Thymus (tissue), 11 donors: ENCODE results near the gene MATN1. TPM values are rescaled to one million over a fixed set of nuclear protein-coding genes. Genes with fewer than 3 reads are reported as not detected.

Experiments
- DNase-seq, 9 donors: peaks; one replicate each; pipeline ENCODE4 v3.0.0-alpha.2; 2013; ENCODE audit warnings: low spot score in 9 of 9, low read depth in 6 of 9, missing footprints in 1 of 9
- H3K27ac ChIP-seq, 2 donors: one replicate each; pipeline ENCODE4 v1.5.1; 2013; ENCODE audit warnings: control low read depth in 1 of 2, low read depth in 1 of 2, low read length in 1 of 2, mild to moderate bottlenecking in 1 of 2, moderate library complexity in 1 of 2
- H3K27me3 ChIP-seq, 2 donors: one replicate each; pipeline ENCODE4 v1.5.1; 2013; ENCODE audit warnings: low read length in 1 of 2; ENCODE audit not compliant: control insufficient read depth in 2 of 2, insufficient read depth in 1 of 2
- H3K36me3 ChIP-seq, 2 donors: one replicate each; pipeline ENCODE4 v1.5.1; 2013; ENCODE audit warnings: low read length in 1 of 2, mild to moderate bottlenecking in 1 of 2, moderate library complexity in 1 of 2; ENCODE audit not compliant: control insufficient read depth in 2 of 2, insufficient read depth in 2 of 2
- H3K4me1 ChIP-seq, 2 donors: one replicate each; pipeline ENCODE4 v1.5.1; 2013; ENCODE audit warnings: low read length in 2 of 2; ENCODE audit not compliant: control insufficient read depth in 2 of 2, insufficient read depth in 2 of 2
- H3K4me3 ChIP-seq, 2 donors: one replicate each; pipeline ENCODE4 v1.5.1; 2013; ENCODE audit warnings: low read length in 2 of 2, control low read depth in 1 of 2, mild to moderate bottlenecking in 1 of 2
- H3K9me3 ChIP-seq, 2 donors: one replicate each; pipeline ENCODE4 v1.5.1; 2013; ENCODE audit warnings: low read length in 1 of 2, mild to moderate bottlenecking in 1 of 2; ENCODE audit not compliant: control insufficient read depth in 2 of 2, insufficient read depth in 1 of 2
- WGBS: extraction: QIAGEN DNeasy Blood & Tissue Kit; methylation state at CpG from one replicate; pipeline ENCODE4 v1.1.7; 2013; 5-methylcytosine and 5-hydroxymethylcytosine counted together
- polyA plus RNA-seq: library from polyadenylated mRNA; stranded (reverse); fragments of 200-250 nt; gene quantifications from one replicate; pipeline ENCODE4 v1.2.3, GENCODE V29; 2013
- total RNA-seq: library from RNA; stranded (reverse); fragments of 120-200 nt; gene quantifications from one replicate; pipeline ENCODE4 v1.2.4, GENCODE V29; 2013
- donor health status: healthy.

MATN1 gene
- total and polyA plus RNA-seq, 2 donors = 0.14 to 0.27 TPM

DNA sequence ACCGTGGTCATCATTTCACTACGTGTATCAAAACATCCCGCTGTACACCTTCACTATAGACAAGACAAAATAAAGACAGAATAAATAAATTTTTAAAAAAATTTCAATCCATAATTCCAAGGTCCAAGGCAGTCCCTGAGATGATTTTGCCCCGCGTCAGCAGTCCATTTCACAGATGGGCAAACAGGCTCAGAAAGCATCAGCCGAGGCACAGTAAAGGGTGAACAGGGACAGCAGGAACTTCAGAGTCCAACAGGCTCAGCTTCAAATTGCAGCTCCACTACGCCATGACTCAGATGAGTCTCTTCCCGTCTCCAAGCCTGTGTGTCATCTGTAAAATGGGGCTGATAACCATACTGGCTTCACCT is 15.0 kb downstream of the MATN1 start:
- Histone ChIP-seq H3K27ac (no peak overlapping the region), H3K36me3 (no peaks in the 10 kb centered on the region), H3K4me1 (no peaks in the 10 kb centered on the region), H3K4me3 (no peak overlapping the region), H3K27me3 (peaks cover 0 to 24% of the 10 kb centered on the region in 2 donors), H3K9me3 (no peaks in the 10 kb centered on the region)
- WGBS = 58% methylated on average over 8 of the region's 8 CpGs
- DNase-seq = no peak

DNA sequence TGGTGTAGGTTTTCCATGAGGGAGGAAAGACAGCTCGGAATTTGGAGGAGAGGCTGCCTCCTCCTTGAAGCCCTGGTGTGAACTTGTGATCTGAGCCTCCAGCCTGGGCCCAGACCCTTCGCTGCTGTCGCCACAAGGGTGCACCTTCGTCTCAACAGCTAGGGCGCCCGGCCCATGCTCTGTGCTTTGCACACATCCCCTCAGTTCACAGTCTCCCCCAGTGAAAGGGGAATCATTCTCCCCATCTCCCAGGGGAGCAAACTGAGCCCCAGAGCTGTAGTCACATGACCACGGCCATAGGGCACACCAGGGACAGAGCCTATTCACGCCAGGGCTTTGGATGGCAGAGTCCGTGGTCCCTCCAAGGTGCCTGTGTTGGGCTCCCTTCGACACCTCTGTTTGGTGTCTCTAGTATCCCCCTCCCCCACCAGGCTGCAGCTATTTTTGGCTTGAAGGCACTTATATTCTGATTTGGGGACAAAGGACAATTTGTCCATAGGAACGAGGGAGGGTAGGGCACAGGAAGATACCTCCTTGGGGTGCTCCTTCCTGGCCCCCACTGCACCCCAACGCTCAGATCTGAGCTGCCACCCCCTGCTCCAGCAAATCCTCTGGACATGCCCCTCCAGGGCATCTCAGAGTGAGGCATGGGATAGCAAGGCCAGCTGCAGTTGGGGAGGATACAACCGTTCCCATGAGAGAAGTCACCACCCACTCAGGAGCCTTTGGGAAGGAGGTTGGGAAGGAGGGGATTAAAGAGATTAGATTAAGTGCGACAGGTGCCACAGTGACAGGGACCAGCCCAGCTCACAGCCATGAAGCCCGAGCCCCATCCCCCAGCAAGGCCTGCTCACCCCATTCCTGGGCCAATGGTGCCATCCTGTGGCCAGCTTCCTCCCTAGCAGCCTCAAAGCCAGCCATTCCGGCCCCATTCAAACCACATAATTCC is 15.7 kb downstream of the MATN1 start:
- peaks cover 0 to 24% of the 10 kb centered on the region in 2 donors for H3K27me3 ChIP-seq
- H3K27ac ChIP-seq = no peak overlapping the region
- peak in 5 of 9 donors; percentile 14 to 55 (median 27) for DNase-seq
- H3K4me3 ChIP-seq = no peak overlapping the region
- 64% methylated on average over 16 of the region's 16 CpGs for WGBS
- H3K36me3 ChIP-seq = no peaks in the 10 kb centered on the region
- no peaks in the 10 kb centered on the region for H3K4me1 ChIP-seq
- H3K9me3 ChIP-seq = no peaks in the 10 kb centered on the region

DNA sequence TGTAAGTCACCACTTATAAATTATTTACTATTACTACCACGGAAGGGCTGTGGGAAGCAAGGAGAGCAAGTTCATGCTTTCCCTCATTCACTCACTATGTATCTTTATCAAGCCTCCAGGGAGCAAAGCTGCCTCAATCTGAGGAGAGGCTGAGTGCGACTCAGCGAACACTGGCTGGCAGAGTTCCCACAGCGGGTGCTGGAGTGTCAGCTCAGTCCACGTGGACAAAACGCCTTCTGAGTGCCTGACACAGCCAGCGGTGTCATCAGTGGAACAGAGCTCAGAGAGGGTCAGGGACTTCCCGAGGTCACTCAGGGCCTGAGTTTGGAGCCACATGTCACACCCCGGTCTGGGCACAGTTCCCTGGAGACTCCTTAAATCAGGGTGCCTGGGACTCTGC is 16.9 kb downstream of the MATN1 start:
- WGBS = 53% methylated on average over 9 of the region's 9 CpGs
- no peaks in the 10 kb centered on the region for H3K4me1 ChIP-seq
- peaks cover 0 to 24% of the 10 kb centered on the region in 2 donors for H3K27me3 ChIP-seq
- no peak overlapping the region for H3K27ac ChIP-seq
- H3K9me3 ChIP-seq = no peaks in the 10 kb centered on the region
- no peaks in the 10 kb centered on the region for H3K36me3 ChIP-seq
- no peak for DNase-seq
- no peak overlapping the region for H3K4me3 ChIP-seq

DNA sequence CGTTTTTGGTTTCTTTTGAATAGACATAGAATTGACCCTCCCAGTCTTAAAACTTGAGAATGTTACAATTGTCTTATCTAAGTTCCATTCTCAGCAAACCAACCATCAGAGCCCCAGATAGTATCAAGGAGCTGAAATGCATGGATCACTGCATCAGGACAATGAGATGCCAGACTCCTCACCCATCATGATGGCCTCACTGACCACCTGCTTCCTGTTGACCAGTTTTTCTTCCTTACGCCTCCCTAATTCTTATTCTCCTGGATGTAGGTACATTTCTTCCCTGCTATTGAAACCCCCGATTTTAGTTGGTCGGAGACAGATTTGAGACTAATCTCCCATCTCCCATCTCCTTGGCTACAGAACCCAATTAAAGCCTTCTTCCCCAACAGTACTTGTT is 17.7 kb downstream of the MATN1 start:
- 70% methylated on average over 4 of the region's 4 CpGs for WGBS
- Histone ChIP-seq H3K4me3 (no peak overlapping the region), H3K4me1 (no peaks in the 10 kb centered on the region), H3K9me3 (no peaks in the 10 kb centered on the region), H3K27me3 (peaks cover 0 to 24% of the 10 kb centered on the region in 2 donors), H3K27ac (no peak overlapping the region), H3K36me3 (no peaks in the 10 kb centered on the region)
- DNase-seq = no peak

DNA sequence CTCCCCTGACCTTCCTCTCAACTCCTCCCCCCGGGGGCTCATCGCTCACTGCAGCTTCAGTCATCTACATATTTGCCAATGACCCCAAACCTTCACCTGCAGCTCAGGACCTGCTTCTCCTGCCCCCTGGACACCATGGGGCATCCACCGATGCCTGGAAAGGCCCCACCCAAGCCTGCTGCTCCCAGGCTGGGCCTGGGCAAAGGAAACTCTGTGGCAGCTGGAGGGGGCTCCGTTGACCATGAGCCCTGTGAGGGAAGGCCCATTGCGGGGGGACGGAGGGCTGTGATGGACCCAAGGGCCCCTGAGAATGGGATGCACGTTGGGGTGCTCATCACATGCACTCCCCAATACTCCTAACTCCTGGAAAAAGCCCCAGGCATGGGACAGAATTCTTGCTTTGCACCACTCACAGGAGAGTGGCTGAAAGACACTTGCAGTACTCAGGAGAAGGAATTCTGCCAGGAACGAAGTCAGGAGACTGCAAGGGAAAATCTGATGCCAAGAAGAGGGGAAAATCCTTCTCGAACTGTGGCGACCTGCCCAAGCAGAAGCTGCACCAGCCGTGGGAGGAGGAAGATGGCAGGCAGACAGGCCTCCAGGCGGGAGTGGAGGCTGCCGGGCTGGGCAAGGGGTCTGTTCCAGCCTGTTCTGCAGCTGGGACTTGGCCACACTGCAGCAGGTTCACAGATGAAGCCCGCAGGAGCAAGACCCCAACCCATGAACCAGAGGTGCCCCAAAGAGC is 18.4 kb downstream of the MATN1 start:
- H3K9me3 ChIP-seq = no peaks in the 10 kb centered on the region
- no peaks in the 10 kb centered on the region for H3K4me1 ChIP-seq
- H3K4me3 ChIP-seq = no peak overlapping the region
- no peak overlapping the region for H3K27ac ChIP-seq
- DNase-seq = no peak
- H3K27me3 ChIP-seq = peaks cover 0 to 22% of the 10 kb centered on the region in 2 donors
- no peaks in the 10 kb centered on the region for H3K36me3 ChIP-seq
- WGBS = 85% methylated on average over 14 of the region's 14 CpGs

DNA sequence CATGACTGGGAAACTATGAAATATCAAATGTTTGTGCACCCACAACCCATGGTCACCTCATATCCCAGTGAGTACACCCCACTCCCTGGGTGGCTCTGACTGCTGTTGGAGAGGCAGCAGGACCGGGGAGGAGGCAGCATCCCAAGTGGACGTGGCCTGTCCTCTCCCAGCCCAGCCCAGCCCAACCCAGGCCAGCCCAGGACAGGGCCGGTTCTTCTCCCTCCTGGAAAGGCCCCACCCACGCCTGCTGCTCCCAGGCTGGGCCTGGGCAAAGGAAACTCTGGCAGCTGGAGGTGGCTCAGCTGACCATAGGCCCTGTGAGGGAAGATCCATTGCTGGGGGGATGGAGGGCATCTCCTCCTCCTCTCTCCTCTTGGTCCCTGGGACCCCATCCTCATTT is 19.1 kb downstream of the MATN1 start:
- WGBS = 95% methylated on average over 4 of the region's 4 CpGs
- Histone ChIP-seq H3K27ac (no peak overlapping the region), H3K27me3 (peaks cover 0 to 22% of the 10 kb centered on the region in 2 donors), H3K36me3 (no peaks in the 10 kb centered on the region), H3K4me3 (no peak overlapping the region), H3K9me3 (no peaks in the 10 kb centered on the region), H3K4me1 (no peaks in the 10 kb centered on the region)
- no peak for DNase-seq

DNA sequence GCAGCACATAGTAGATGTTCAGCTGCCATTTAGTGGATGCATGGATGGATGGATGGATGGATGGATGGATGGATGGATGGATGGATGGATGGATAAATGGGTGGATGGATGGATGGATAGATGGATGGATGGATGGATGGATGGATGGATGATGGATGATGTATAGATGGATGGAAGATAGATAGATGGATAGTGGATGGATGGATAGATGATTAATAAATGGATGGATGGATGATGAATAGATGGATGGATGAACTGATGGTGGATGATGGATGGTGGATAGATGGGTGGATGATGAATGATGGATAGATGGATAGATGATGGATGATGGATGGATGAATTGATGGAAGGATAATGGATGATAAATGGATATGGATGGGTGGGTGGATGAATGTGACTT is 20.6 kb downstream of the MATN1 start:
- Histone ChIP-seq H3K27ac (no peak overlapping the region), H3K4me3 (no peak overlapping the region), H3K9me3 (no peaks in the 10 kb centered on the region), H3K36me3 (no peaks in the 10 kb centered on the region), H3K4me1 (no peaks in the 10 kb centered on the region), H3K27me3 (peaks cover 0 to 12% of the 10 kb centered on the region in 2 donors)
- DNase-seq = no peak

DNA sequence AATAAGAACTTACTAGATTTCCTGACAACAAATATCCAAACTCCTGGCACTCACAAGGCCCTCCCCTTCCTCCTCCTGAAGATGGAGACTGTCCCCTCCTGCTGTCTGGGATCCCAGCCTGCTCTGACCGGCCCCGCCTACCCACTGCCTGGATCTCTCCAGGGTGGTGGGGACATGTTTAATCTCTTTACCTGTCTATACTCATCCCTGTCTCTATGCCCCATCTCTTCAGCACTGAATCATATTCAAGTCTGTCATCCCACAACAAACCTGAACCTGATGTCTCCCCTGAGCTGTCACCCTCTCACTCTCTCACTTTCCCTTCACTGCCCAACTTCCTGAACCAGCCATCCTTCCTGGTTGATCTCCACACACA is 22.1 kb downstream of the MATN1 start:
- peaks cover 0 to 5% of the 10 kb centered on the region in 2 donors for H3K27me3 ChIP-seq
- H3K36me3 ChIP-seq = no peaks in the 10 kb centered on the region
- no peak overlapping the region for H3K4me3 ChIP-seq
- WGBS = 91% methylated on average over 2 of the region's 2 CpGs
- H3K4me1 ChIP-seq = no peaks in the 10 kb centered on the region
- DNase-seq = no peak
- no peak overlapping the region for H3K27ac ChIP-seq
- H3K9me3 ChIP-seq = no peaks in the 10 kb centered on the region

DNA sequence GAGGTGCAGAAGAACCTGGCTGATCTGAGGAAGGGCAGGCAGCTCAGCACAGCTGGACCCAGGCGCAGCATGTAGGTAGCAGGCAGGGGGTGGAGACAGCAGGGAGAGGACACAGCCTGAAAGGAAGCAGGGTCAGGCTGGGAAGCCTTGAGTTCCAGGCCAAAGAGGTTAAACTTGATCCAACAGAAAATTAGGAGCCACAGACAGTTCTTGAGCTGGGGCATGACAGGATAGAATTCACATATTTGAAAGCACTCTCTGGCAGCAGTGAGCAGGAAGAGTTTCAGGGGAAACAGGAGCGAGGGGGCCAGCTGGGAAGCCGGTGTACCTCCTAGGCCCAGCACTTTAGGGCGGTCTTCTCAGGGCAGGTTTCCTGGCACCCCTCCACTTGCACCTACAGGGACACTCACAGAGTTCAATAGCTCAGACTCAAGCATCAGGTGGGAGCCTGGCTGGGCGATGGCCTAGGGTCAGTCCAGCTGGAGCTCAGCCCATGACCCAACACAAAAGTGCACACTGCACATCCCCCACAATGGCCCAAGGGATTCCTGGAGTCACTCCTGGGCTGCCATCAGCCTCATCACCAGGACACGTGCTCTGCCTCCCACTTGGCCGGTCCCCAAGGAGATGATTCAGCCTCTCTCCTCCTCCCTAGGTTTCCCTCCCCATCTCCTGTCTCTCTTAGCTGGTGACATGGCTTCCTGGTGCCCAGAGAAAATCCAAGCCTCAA is 22.7 kb downstream of the MATN1 start:
- no peak overlapping the region for H3K4me3 ChIP-seq
- H3K27me3 ChIP-seq = peaks cover 0 to 5% of the 10 kb centered on the region in 2 donors
- H3K4me1 ChIP-seq = no peaks in the 10 kb centered on the region
- no peaks in the 10 kb centered on the region for H3K9me3 ChIP-seq
- no peak overlapping the region for H3K27ac ChIP-seq
- 85% methylated on average over 7 of the region's 7 CpGs for WGBS
- no peaks in the 10 kb centered on the region for H3K36me3 ChIP-seq
- no peak for DNase-seq
